ENCODE data around the gene PLXNA1. TPM values are rescaled to one million over a fixed set of nuclear protein-coding genes. Genes with fewer than 3 reads are reported as not detected.

Gene PLXNA1
- total RNA-seq, 1 donor, result 107 TPM

- peak; percentile 83 for DNase-seq (ENCODE audit: insufficient read length, low spot score, missing footprints)
- Histone ChIP-seq H3K27me3 (ENCODE audit: insufficient read depth, low read length) (no peaks in the 10 kb centered on the region), H2AFZ (ENCODE audit: low read length) (no peak overlapping the region), H4K20me1 (ENCODE audit: insufficient read depth, low read length) (no peaks in the 10 kb centered on the region), H3K9me3 (ENCODE audit: low read depth, low read length) (no peaks in the 10 kb centered on the region), H3K4me2 (ENCODE audit: insufficient read depth, low read length) (no peak overlapping the region), H3K79me2 (ENCODE audit: insufficient read depth, low read length) (no peaks in the 10 kb centered on the region), H3K4me3 (ENCODE audit: insufficient read depth, low read length) (no peak overlapping the region), H3K4me1 (ENCODE audit: insufficient read depth, low read length) (no peaks in the 10 kb centered on the region), H3K27ac (ENCODE audit: low read depth, low read length) (no peak overlapping the region), H3K36me3 (ENCODE audit: insufficient read depth, low read length) (no peaks in the 10 kb centered on the region)
- TF ChIP-seq CTCF (IDR thresholded peaks at IDR 0.05; ENCODE audit: extremely low read depth, low read depth, low read length), result no peak
These were observed 28.6 kb upstream of the PLXNA1 start for GRCh38 chr3:126954141-126954842.

- H4K20me1 ChIP-seq (ENCODE audit: insufficient read depth, low read length), result no peaks in the 10 kb centered on the region
- H3K9me3 ChIP-seq (ENCODE audit: low read depth, low read length), result no peaks in the 10 kb centered on the region
- H3K4me2 ChIP-seq (ENCODE audit: insufficient read depth, low read length), result no peak overlapping the region
- H3K36me3 ChIP-seq (ENCODE audit: insufficient read depth, low read length), result no peaks in the 10 kb centered on the region
- no peaks in the 10 kb centered on the region for H3K79me2 ChIP-seq (ENCODE audit: insufficient read depth, low read length)
- no peaks in the 10 kb centered on the region for H3K27me3 ChIP-seq (ENCODE audit: insufficient read depth, low read length)
- no peak overlapping the region for H3K4me3 ChIP-seq (ENCODE audit: insufficient read depth, low read length)
- H3K4me1 ChIP-seq (ENCODE audit: insufficient read depth, low read length), result peaks cover 5% of the 10 kb centered on the region
- H3K27ac ChIP-seq (ENCODE audit: low read depth, low read length), result no peak overlapping the region
- peak; percentile 27 for DNase-seq (ENCODE audit: insufficient read length, low spot score, missing footprints)
- no peak overlapping the region for H2AFZ ChIP-seq (ENCODE audit: low read length)
- no peak for TF ChIP-seq CTCF (IDR thresholded peaks at IDR 0.05; ENCODE audit: extremely low read depth, low read depth, low read length)
These were observed 27.7 kb upstream of the PLXNA1 start for GRCh38 chr3:126955004-126955790.

GRCh38 chr3:126956361-126956760, 26.6 kb upstream of the PLXNA1 start:
- Histone ChIP-seq H3K4me2 (ENCODE audit: insufficient read depth, low read length) (no peak overlapping the region), H3K27ac (ENCODE audit: low read depth, low read length) (no peak overlapping the region), H4K20me1 (ENCODE audit: insufficient read depth, low read length) (no peaks in the 10 kb centered on the region), H3K36me3 (ENCODE audit: insufficient read depth, low read length) (no peaks in the 10 kb centered on the region), H2AFZ (ENCODE audit: low read length) (no peak overlapping the region), H3K4me1 (ENCODE audit: insufficient read depth, low read length) (peaks cover 16% of the 10 kb centered on the region), H3K27me3 (ENCODE audit: insufficient read depth, low read length) (no peaks in the 10 kb centered on the region), H3K79me2 (ENCODE audit: insufficient read depth, low read length) (no peaks in the 10 kb centered on the region), H3K9me3 (ENCODE audit: low read depth, low read length) (no peaks in the 10 kb centered on the region), H3K4me3 (ENCODE audit: insufficient read depth, low read length) (no peak overlapping the region)
- DNase-seq (ENCODE audit: insufficient read length, low spot score, missing footprints), result peak; percentile 21
- no peak for TF ChIP-seq CTCF (IDR thresholded peaks at IDR 0.05; ENCODE audit: extremely low read depth, low read depth, low read length)
